H1 (cell line): ENCODE results near the gene GNG7. TPM values are rescaled to one million over a fixed set of nuclear protein-coding genes. Genes with fewer than 3 reads are reported as not detected.
A peak's percentile ranks its signal among the peaks of the same experiment; 100 is the strongest.

Experiments used
- CTCF ChIA-PET: fragments of 300-600 bp; sonication (Branson Sonifier 250); formaldehyde crosslinking; loops from one replicate; lab custom pipeline; 2021; ENCODE audit not compliant: partially characterized antibody; lab: Charles Lee
- POLR2A ChIA-PET: fragments of 300-600 bp; sonication (Branson Sonifier 250); formaldehyde crosslinking; loops from one replicate; lab custom pipeline; 2021; ENCODE audit warnings: inconsistent platforms; ENCODE audit not compliant: partially characterized antibody; lab: Charles Lee
- DNase-seq, 2 experiments: peaks; one replicate each; pipeline versions ENCODE4 v3.0.0 to v3.0.0-alpha.2; 2010 to 2022; ENCODE audit warnings: low spot score in 2 of 2, low read depth in 1 of 2, mixed read lengths in 1 of 2
- FAIRE-seq: peaks from 2 replicates; lab custom pipeline; 2011; peaks lifted over from hg19 to GRCh38; lab: Jason Lieb, UNC
- H2AFZ ChIP-seq: 2 replicates; pipeline ENCODE4 v1.8.1; 2012; ENCODE audit warnings: low read length, inconsistent platforms
- H2AK5ac ChIP-seq: 2 replicates; pipeline ENCODE4 v1.6.1; 2013; ENCODE audit warnings: low read depth, low read length
- H2BK120ac ChIP-seq: replicated peaks from 2 replicates; pipeline ENCODE3; 2013; ENCODE audit warnings: low read depth, low read length, inconsistent platforms
- H2BK12ac ChIP-seq: 2 replicates; pipeline ENCODE4 v1.6.1; 2013; ENCODE audit warnings: low read depth, low read length
- H2BK15ac ChIP-seq: 2 replicates; pipeline ENCODE4 v1.6.1; 2013; ENCODE audit warnings: low read length
- H2BK20ac ChIP-seq: 2 replicates; pipeline ENCODE4 v1.6.1; 2013; ENCODE audit warnings: low read length
- H2BK5ac ChIP-seq: 2 replicates; pipeline ENCODE4 v1.6.1; 2013; ENCODE audit warnings: low read depth, low read length
- H3K14ac ChIP-seq: 2 replicates; pipeline ENCODE4 v1.6.1; 2013; ENCODE audit warnings: inconsistent platforms; ENCODE audit not compliant: insufficient read length
- H3K18ac ChIP-seq: 2 replicates; pipeline ENCODE4 v1.6.1; 2013; ENCODE audit warnings: low read length; ENCODE audit errors: extremely low read depth
- H3K23ac ChIP-seq: 2 replicates; pipeline ENCODE4 v1.6.1; 2013; ENCODE audit warnings: inconsistent platforms; ENCODE audit not compliant: insufficient read length
- H3K23me2 ChIP-seq: 2 replicates; pipeline ENCODE4 v1.6.1; 2013; ENCODE audit warnings: low read depth, low read length
- H3K27ac ChIP-seq: 2 replicates; pipeline ENCODE4 v1.6.1; 2011; ENCODE audit warnings: low read depth, low read length, inconsistent platforms
- H3K27me3 ChIP-seq, 4 experiments: replicated peaks in 1 of 4; 1 replicate in 1 of 4; 2 replicates in 3 of 4; pipeline versions ENCODE4 v1.6.1 to v1.8.1; 2011 to 2013; ENCODE audit warnings: low read length in 3 of 4, mild to moderate bottlenecking in 3 of 4, inconsistent platforms in 2 of 4, mixed read lengths in 2 of 4, moderate library complexity in 1 of 4; ENCODE audit not compliant: control insufficient read depth in 3 of 4, insufficient read depth in 3 of 4; ENCODE audit errors: extremely low read depth in 1 of 4
- H3K36me3 ChIP-seq, 4 experiments: 2 replicates each; pipeline versions ENCODE4 v1.6.1 to v1.8.1; 2011 to 2013; ENCODE audit warnings: mild to moderate bottlenecking in 4 of 4, low read length in 3 of 4, moderate library complexity in 2 of 4, control low read depth in 1 of 4, inconsistent platforms in 1 of 4; ENCODE audit not compliant: insufficient read depth in 4 of 4, control insufficient read depth in 2 of 4
- H3K4ac ChIP-seq: replicated peaks from 2 replicates; pipeline ENCODE3; 2013; ENCODE audit warnings: low read length, low read depth, mixed read lengths, inconsistent platforms; ENCODE audit not compliant: insufficient read length
- H3K4me1 ChIP-seq, 4 experiments: replicated peaks in 1 of 4; 1 replicate in 1 of 4; 2 replicates in 3 of 4; pipeline versions ENCODE4 v1.6.1 to v1.8.1; 2011 to 2013; ENCODE audit warnings: low read length in 3 of 4, inconsistent platforms in 2 of 4, mixed read lengths in 1 of 4; ENCODE audit not compliant: insufficient read depth in 4 of 4, control insufficient read depth in 3 of 4
- H3K4me2 ChIP-seq, 2 experiments: 2 replicates each; pipeline versions ENCODE4 v1.6.1 to v1.8.1; 2011 to 2013; ENCODE audit warnings: low read depth in 2 of 2, low read length in 2 of 2, control low read depth in 1 of 2, inconsistent platforms in 1 of 2, mild to moderate bottlenecking in 1 of 2; ENCODE audit not compliant: insufficient read depth in 1 of 2
- H3K4me3 ChIP-seq, 4 experiments: fragments of 200-600, 300-600 bp in 1 of 4; sonication (generic), shearing (Covaris generic), sonication (Bioruptor Twin) in 1 of 4; 2 replicates each; pipeline versions ENCODE4 v1.5.1 to v1.8.1; 2011 to 2016; ENCODE audit warnings: low read length in 4 of 4, low read depth in 3 of 4, control low read depth in 2 of 4, inconsistent platforms in 2 of 4, mild to moderate bottlenecking in 2 of 4, mixed read lengths in 1 of 4, moderate library complexity in 1 of 4; ENCODE audit not compliant: insufficient read depth in 2 of 4; ENCODE audit errors: extremely low read depth in 1 of 4
- H3K56ac ChIP-seq: replicated peaks from 2 replicates; pipeline ENCODE3; 2013; ENCODE audit warnings: low read depth, mild to moderate bottlenecking, mixed read lengths, low read length, inconsistent platforms; ENCODE audit not compliant: insufficient read length
- H3K79me1 ChIP-seq: 2 replicates; pipeline ENCODE4 v1.6.1; 2013; ENCODE audit warnings: low read depth, low read length, control low read depth
- H3K79me2 ChIP-seq, 2 experiments: 2 replicates each; pipeline versions ENCODE4 v1.6.1 to v1.8.1; 2012 to 2013; ENCODE audit warnings: low read length in 2 of 2, mild to moderate bottlenecking in 2 of 2, inconsistent platforms in 1 of 2; ENCODE audit not compliant: insufficient read depth in 2 of 2, control insufficient read depth in 1 of 2
- H3K9ac ChIP-seq, 4 experiments: replicated peaks in 1 of 4; 1 replicate in 1 of 4; 2 replicates in 3 of 4; pipeline versions ENCODE4 v1.6.1 to v1.8.1; 2011 to 2013; ENCODE audit warnings: low read depth in 3 of 4, low read length in 3 of 4, control low read depth in 2 of 4, mild to moderate bottlenecking in 2 of 4, moderate library complexity in 2 of 4, inconsistent platforms in 1 of 4; ENCODE audit errors: extremely low read depth in 1 of 4
- H3K9me3 ChIP-seq, 2 experiments: 2 replicates each; pipeline versions ENCODE4 v1.6.1 to v1.8.1; 2012 to 2013; ENCODE audit warnings: mild to moderate bottlenecking in 2 of 2, moderate library complexity in 2 of 2, control low read depth in 1 of 2, inconsistent platforms in 1 of 2, low read depth in 1 of 2, low read length in 1 of 2, mixed read lengths in 1 of 2; ENCODE audit not compliant: insufficient read depth in 2 of 2
- H4K20me1 ChIP-seq, 2 experiments: replicated peaks in 1 of 2; 2 replicates each; pipeline versions ENCODE3 to v1.8.1; 2011 to 2013; ENCODE audit warnings: inconsistent platforms in 2 of 2, low read length in 2 of 2, mild to moderate bottlenecking in 1 of 2; ENCODE audit not compliant: insufficient read depth in 2 of 2, control insufficient read depth in 1 of 2
- H4K5ac ChIP-seq: 2 replicates; pipeline ENCODE4 v1.6.1; 2013; ENCODE audit warnings: low read length, low read depth, mixed read lengths, inconsistent platforms; ENCODE audit not compliant: insufficient read length
- H4K8ac ChIP-seq: 2 replicates; pipeline ENCODE4 v1.8.0; 2013; ENCODE audit warnings: mild to moderate bottlenecking, moderate library complexity, low read length, inconsistent platforms; ENCODE audit not compliant: insufficient read depth; ENCODE audit errors: extremely low read depth
- H4K91ac ChIP-seq: replicated peaks from 2 replicates; pipeline ENCODE3; 2013; ENCODE audit warnings: low read length, mixed read lengths, inconsistent platforms; ENCODE audit not compliant: insufficient read length
- BCL11A ChIP-seq, 2 experiments: IDR thresholded peaks; one replicate each; pipeline ENCODE4 v1.6.1; 2011; ENCODE audit warnings: low read depth in 2 of 2, low read length in 2 of 2, mild to moderate bottlenecking in 2 of 2
- CBX8 ChIP-seq: fragments of 300-800, 300-1000 bp; sonication (generic); IDR thresholded peaks from 2 replicates; pipeline ENCODE4 v1.7.1; 2016; ENCODE audit warnings: low read depth, low read length, borderline replicate concordance
- CREB1 ChIP-seq: IDR thresholded peaks from 2 replicates; pipeline ENCODE4 v1.6.1; 2012; ENCODE audit warnings: inconsistent platforms
- E2F6 ChIP-seq: IDR thresholded peaks from 2 replicates; pipeline ENCODE4 v1.6.1; 2012; ENCODE audit warnings: inconsistent platforms
- EGR1 ChIP-seq: IDR thresholded peaks from 2 replicates; pipeline ENCODE4 v1.6.1; 2011; ENCODE audit warnings: low read depth, low read length, borderline replicate concordance
- JUND ChIP-seq: IDR thresholded peaks from 2 replicates; pipeline ENCODE4 v1.6.1; 2011; ENCODE audit warnings: mild to moderate bottlenecking, improper control_type of control experiment, low read length
- KDM1A ChIP-seq: fragments of 200-600, 300-600 bp; sonication (generic); IDR thresholded peaks from 2 replicates; pipeline ENCODE4 v1.7.1; 2016; ENCODE audit warnings: mild to moderate bottlenecking, low read length, borderline replicate concordance
- MAFK ChIP-seq: IDR thresholded peaks from 2 replicates; pipeline ENCODE4 v1.6.1; 2012; ENCODE audit warnings: low read depth, mild to moderate bottlenecking, improper control_type of control experiment, low read length
- POLR2AphosphoS5 ChIP-seq: IDR thresholded peaks from 2 replicates; pipeline ENCODE4 v1.6.1; 2011; ENCODE audit warnings: low read depth, low read length
- POU5F1 ChIP-seq: IDR thresholded peaks from 2 replicates; pipeline ENCODE4 v1.6.1; 2011; ENCODE audit warnings: low read depth, mild to moderate bottlenecking, low read length, moderate library complexity
- RXRA ChIP-seq: IDR thresholded peaks from 2 replicates; pipeline ENCODE4 v1.6.1; 2011; ENCODE audit warnings: low read depth, mild to moderate bottlenecking, low read length, moderate library complexity; ENCODE audit not compliant: insufficient read depth
- SIN3A ChIP-seq, 2 experiments: IDR thresholded peaks in 1 of 2; conservative IDR thresholded peaks in 1 of 2; 2 replicates each; pipeline ENCODE4 v1.6.1; 2011 to 2012; ENCODE audit warnings: low read length in 2 of 2, improper control_type of control experiment in 1 of 2, low read depth in 1 of 2, mild to moderate bottlenecking in 1 of 2
- SP2 ChIP-seq: IDR thresholded peaks from 2 replicates; pipeline ENCODE4 v1.6.1; 2012; ENCODE audit warnings: mild to moderate bottlenecking, low read length, inconsistent platforms
- TBP ChIP-seq: IDR thresholded peaks from 2 replicates; pipeline ENCODE4 v1.6.1; 2011; ENCODE audit warnings: low read depth, low read length, improper control_type of control experiment
- WGBS, 2 experiments: shearing (Covaris generic) in 1 of 2; methylation state at CpG; one replicate each; pipeline versions ENCODE4 v1.1.6 to v1.1.7; 2013 to 2015; ENCODE audit warnings: low lambda C conversion rate in 2 of 2, mixed read lengths in 2 of 2, inconsistent platforms in 1 of 2, low coverage in 1 of 2, missing lambda C conversion rate in 1 of 2; ENCODE audit not compliant: insufficient replicate concordance in 2 of 2, insufficient coverage in 1 of 2, insufficient read length in 1 of 2; ENCODE audit errors: extremely low coverage in 1 of 2, missing lambda C conversion rate in 1 of 2; 5-methylcytosine and 5-hydroxymethylcytosine counted together
- polyA plus RNA-seq, 7 experiments: library from polyadenylated mRNA; depleted of rRNA in 3 of 7; stranded (reverse) in 5 of 7; unstranded in 2 of 7; fragments of >200 nt in 5 of 7; fragments of 200-250 nt in 2 of 7; gene quantifications; 1 replicate in 5 of 7; 2 replicates in 1 of 7; 4 replicates in 1 of 7; pipeline versions ENCODE4 v1.2.1 to v1.2.3, GENCODE V29; 2011 to 2013; ENCODE audit warnings: missing spikeins in 2 of 7, mixed read lengths in 2 of 7
- total RNA-seq: library from RNA; stranded (reverse); fragmentation: NEBNext Ultra II Directional; extraction: Animal tissue kit (Norgen Biotek cat#: 25700); gene quantifications from 2 replicates; pipeline ENCODE4 v1.2.1, GENCODE V29; 2021

Gene GNG7
- total and polyA plus RNA-seq, 2 of the 8 experiments (the other 6 are each of a cell fraction or from before 2014, with no cell fraction given), result 2.8 to 7.8 TPM

- Histone ChIP-seq H2BK20ac (no peak overlapping the region), H2AK5ac (no peak overlapping the region), H2AFZ (no peak overlapping the region), H4K8ac (no peak overlapping the region), H3K4me2 (no peak overlapping the region), H3K4ac (no peak overlapping the region), H4K20me1 (no peaks in the 10 kb centered on the region), H4K5ac (peak overlapping the region; percentile 14), H3K79me2 (no peaks in the 10 kb centered on the region; a peak in 1 of 4 replicates), H3K9ac (no peak overlapping the region), H3K4me1 (peaks cover 0 to 4% (median 2%) of the 10 kb centered on the region in 4 experiments; a peak in 3 of 7 replicates), H3K23ac (no peak overlapping the region), H3K23me2 (no peaks in the 10 kb centered on the region), H3K14ac (no peak overlapping the region), H3K27ac (no peak overlapping the region), H3K4me3 (no peak overlapping the region), H2BK15ac (0 out of 2 replicates have a peak overlapping the region, but pooled peaks have one; percentile 12), H2BK120ac (no peak overlapping the region), H2BK5ac (no peak overlapping the region), H3K56ac (no peak overlapping the region), H3K36me3 (no peaks in the 10 kb centered on the region), H3K18ac (no peak overlapping the region), H3K27me3 (no peaks in the 10 kb centered on the region), H2BK12ac (no peak overlapping the region), H4K91ac (no peak overlapping the region), H3K9me3 (no peaks in the 10 kb centered on the region), H3K79me1 (no peaks in the 10 kb centered on the region)
- DNase-seq, result no peak
- FAIRE-seq, result no peak
- ChIA-PET CTCF (interaction anchor here (0.7 to 3.0 kb wide), 5 partner anchors 11 to 318 kb away, joined by 3 to 23 read pairs (median 4); no protein-coding TSS in a partner anchor), POLR2A (interaction anchor here (1.2 to 2.3 kb wide), 3 partner anchors 10 to 198 kb away, joined by 3 to 10 read pairs (median 6); partner anchors contain the start of gene GADD45B)
- 92% methylated on average over 12 of the region's 12 CpGs; no CpG with 5 or more reads in 1 of the 2 experiments for WGBS, 2 experiments
- no peak for TF ChIP-seq CREB1
- TF ChIP-seq EGR1, result no peak
- TF ChIP-seq MAFK, result no peak
- TF ChIP-seq POU5F1, result no peak
- no peak for TF ChIP-seq POLR2AphosphoS5
- no peak for TF ChIP-seq BCL11A (IDR thresholded peaks at IDR 0.05; ENCODE audit: low read depth in 2 of 2, low read length in 2 of 2)
- no peak for TF ChIP-seq SP2
- no peak for TF ChIP-seq KDM1A
- TF ChIP-seq JUND, result no peak
- TF ChIP-seq CBX8, result no peak
- no peak for TF ChIP-seq SIN3A (conservative IDR thresholded peaks at IDR 0.05 in 1 of 2, IDR thresholded peaks at IDR 0.05 in 1 of 2; ENCODE audit: low read depth in 1 of 2, low read length in 2 of 2)
- no peak for TF ChIP-seq TBP
- TF ChIP-seq E2F6, result no peak
- TF ChIP-seq RXRA, result no peak
Measured at GRCh38 chr19:2623798-2624197, 78.7 kb downstream of the GNG7 start.
